K562 (cell line): ENCODE data around the gene LOXL3. TPM values are rescaled to one million over a fixed set of nuclear protein-coding genes. Genes with fewer than 3 reads are reported as not detected.

Experiments used
- ATAC-seq: fragments of 200-7000 bp; cut with Tn5 transposase; 3 replicates; pipeline ENCODE4 v1.9.1; 2020; ENCODE audit warnings: moderate library complexity
- BruUV-seq: library from RNA; stranded (reverse); fragments of 400-500 nt; replicated peaks from 2 replicates; lab custom pipeline; 2021; lab: Mats Ljungman, UMichigan
- CTCF ChIA-PET: fragments of 300-600 bp; formaldehyde crosslinking; extraction: SDS; loops from one replicate; lab custom pipeline; 2021; ENCODE audit warnings: low intra/inter-chr PET ratio; lab: Yijun Ruan, JAX
- POLR2A ChIA-PET: fragments of 300-600, 350-650 bp; sonication (Branson Sonifier 250); formaldehyde crosslinking; extraction: SDS; loops from one replicate; lab custom pipeline; 2021; ENCODE audit warnings: antibody characterized with exemption, inconsistent platforms; lab: Yijun Ruan, JAX
- DNase-seq, 4 experiments: peaks; one replicate each; pipeline versions ENCODE4 v3.0.0 to v3.0.0-alpha.2; 2011 to 2018; ENCODE audit warnings: low spot score in 3 of 4, mixed read lengths in 3 of 4; ENCODE audit errors: extremely low read depth in 1 of 4
- FAIRE-seq: peaks from 2 replicates; lab custom pipeline; 2011; peaks lifted over from hg19 to GRCh38; lab: Jason Lieb, UNC
- H2AFZ ChIP-seq: 2 replicates; pipeline ENCODE4 v1.6.0; 2011; ENCODE audit warnings: low read depth, low read length, control low read depth, inconsistent platforms
- H3K27ac ChIP-seq: fragments of 200-600 bp; 3 replicates; pipeline ENCODE4 v1.8.0; 2011; ENCODE audit warnings: low read depth, mild to moderate bottlenecking, control low read depth, inconsistent platforms, low read length, moderate library complexity, mixed read lengths; ENCODE audit errors: extremely low read depth
- H3K27me3 ChIP-seq, 2 experiments: fragments of 300-600 bp in 1 of 2; 2 replicates in 1 of 2; 3 replicates in 1 of 2; pipeline versions ENCODE4 v1.6.0 to v1.8.0; 2011; ENCODE audit warnings: inconsistent platforms in 2 of 2, low read length in 2 of 2, mild to moderate bottlenecking in 1 of 2, mixed read lengths in 1 of 2, moderate library complexity in 1 of 2; ENCODE audit not compliant: control insufficient read depth in 2 of 2, insufficient read depth in 2 of 2
- H3K36me3 ChIP-seq: fragments of 300-600 bp; 3 replicates; pipeline ENCODE4 v1.8.0; 2011; ENCODE audit warnings: mild to moderate bottlenecking, low read length, inconsistent platforms; ENCODE audit not compliant: control insufficient read depth, insufficient read depth
- H3K4me1 ChIP-seq, 2 experiments: fragments of 200-600 bp in 1 of 2; replicated peaks in 1 of 2; 2 replicates in 1 of 2; 3 replicates in 1 of 2; pipeline versions ENCODE4 v1.5.1 to v1.8.0; 2011; ENCODE audit warnings: inconsistent platforms in 2 of 2, low read length in 2 of 2, mild to moderate bottlenecking in 1 of 2, mixed read lengths in 1 of 2, moderate library complexity in 1 of 2; ENCODE audit not compliant: control insufficient read depth in 2 of 2, insufficient read depth in 2 of 2
- H3K4me2 ChIP-seq: 2 replicates; pipeline ENCODE4 v1.6.1; 2011; ENCODE audit warnings: low read length, control low read depth, inconsistent platforms, mixed read lengths; ENCODE audit not compliant: insufficient read depth
- H3K4me3 ChIP-seq: fragments of 200-600 bp; sonication (generic), shearing (Covaris generic); 2 replicates; pipeline ENCODE4 v1.5.1; 2016; ENCODE audit warnings: control low read depth, inconsistent platforms
- H3K79me2 ChIP-seq: fragments of 200-600 bp; 3 replicates; pipeline ENCODE4 v1.8.0; 2011; ENCODE audit warnings: low read length, inconsistent platforms; ENCODE audit not compliant: control insufficient read depth, insufficient read depth
- H3K9ac ChIP-seq, 2 experiments: 2 replicates each; pipeline versions ENCODE4 v1.6.0 to v1.6.1; 2011; ENCODE audit warnings: low read depth in 2 of 2, low read length in 2 of 2, control low read depth in 1 of 2, inconsistent platforms in 1 of 2, mild to moderate bottlenecking in 1 of 2, mixed read lengths in 1 of 2; ENCODE audit not compliant: insufficient read depth in 1 of 2
- H3K9me1 ChIP-seq: one replicate; pipeline ENCODE4 v1.6.0; 2011; ENCODE audit warnings: inconsistent platforms, mild to moderate bottlenecking, low read length, moderate library complexity; ENCODE audit not compliant: control insufficient read depth, insufficient read depth
- H3K9me3 ChIP-seq: replicated peaks from 2 replicates; pipeline ENCODE4 v1.5.1; 2011; ENCODE audit warnings: low read depth, low read length, inconsistent platforms; ENCODE audit not compliant: control insufficient read depth, insufficient read depth
- H4K20me1 ChIP-seq: replicated peaks from 2 replicates; pipeline ENCODE4 v1.6.1; 2011; ENCODE audit warnings: low read length, inconsistent platforms, mixed read lengths; ENCODE audit not compliant: control insufficient read depth, insufficient read depth
- CREB3 ChIP-seq: fragments of 450-650 bp; conservative IDR thresholded peaks from 2 replicates; pipeline ENCODE4 v1.6.1; 2016; ENCODE audit warnings: missing genetic modification characterization, low read depth, mild to moderate bottlenecking, missing compliant biosample characterization, moderate library complexity
- EP400 ChIP-seq: fragments of 450-650 bp; IDR thresholded peaks from 2 replicates; pipeline ENCODE4 v1.6.1; 2017; ENCODE audit warnings: antibody characterized with exemption, mild to moderate bottlenecking, moderate library complexity
- ESRRB ChIP-seq: fragments of 250-450 bp; sonication (Bioruptor Pico); IDR thresholded peaks from 2 replicates; pipeline ENCODE4 v1.5.0; 2020; ENCODE audit warnings: mild to moderate bottlenecking, moderate library complexity, borderline replicate concordance
- HINFP ChIP-seq: fragments of 450-650 bp; conservative IDR thresholded peaks from 2 replicates; pipeline ENCODE4 v1.6.1; 2016; ENCODE audit warnings: missing genetic modification characterization, low read depth, mild to moderate bottlenecking, control low read depth, missing compliant biosample characterization
- HNRNPL ChIP-seq: fragments of 200-400 bp; formaldehyde crosslinking; IDR thresholded peaks from 2 replicates; pipeline ENCODE4 v1.6.1; 2017; ENCODE audit warnings: low read depth, mild to moderate bottlenecking, low read length
- NR0B1 ChIP-seq: fragments of 450-650 bp; IDR thresholded peaks from one replicate; pipeline ENCODE4 v1.6.1; 2018; ENCODE audit warnings: mild to moderate bottlenecking, moderate library complexity; ENCODE audit not compliant: partially characterized antibody
- SIN3B ChIP-seq: fragments of 450-650 bp; IDR thresholded peaks from 2 replicates; pipeline ENCODE4 v1.6.1; 2017; ENCODE audit warnings: low read depth, mild to moderate bottlenecking, moderate library complexity
- SOX6 ChIP-seq: fragments of 450-650 bp; IDR thresholded peaks from 2 replicates; pipeline ENCODE4 v1.6.1; 2014; ENCODE audit warnings: mild to moderate bottlenecking
- TAF15 ChIP-seq: fragments of 200-400 bp; formaldehyde crosslinking; IDR thresholded peaks from 2 replicates; pipeline ENCODE4 v1.6.1; 2017; ENCODE audit warnings: mild to moderate bottlenecking, low read depth, low read length, moderate library complexity
- ZBTB33 ChIP-seq: sonication (generic); formaldehyde crosslinking; IDR thresholded peaks from 2 replicates; pipeline ENCODE4 v1.8.1; 2023; ENCODE audit warnings: mild to moderate bottlenecking, missing genetic modification reagents
- ZNF282 ChIP-seq: sonication (generic); formaldehyde crosslinking; IDR thresholded peaks from 2 replicates; pipeline ENCODE4 v1.8.1; 2023; ENCODE audit warnings: missing genetic modification reagents
- ZNF3 ChIP-seq: fragments of 250-450 bp; sonication (Bioruptor Pico); IDR thresholded peaks from 2 replicates; pipeline ENCODE4 v1.5.0; 2021; ENCODE audit warnings: mild to moderate bottlenecking, moderate library complexity
- ZNF398 ChIP-seq: fragments of 250-450 bp; sonication (Bioruptor Pico); IDR thresholded peaks from 2 replicates; pipeline ENCODE4 v1.8.0; 2021; ENCODE audit warnings: moderate library complexity, mild to moderate bottlenecking, inconsistent platforms
- WGBS: fragments of 100-300 bp; shearing (Covaris generic); methylation state at CpG from one replicate; pipeline ENCODE4 v1.1.6; 2016; ENCODE audit warnings: low coverage, mixed read lengths; ENCODE audit not compliant: insufficient coverage; ENCODE audit errors: missing lambda C conversion rate; 5-methylcytosine and 5-hydroxymethylcytosine counted together
- in situ Hi-C: fragments of 300-500 bp; cut with MboI; formaldehyde crosslinking; loops from 4 replicates; pipeline ENCODE4 v1.15.0; 2018; ENCODE audit warnings: inconsistent platforms, mixed read lengths
- intact Hi-C: fragments of 100-400 bp; cut with micrococcal nuclease; formaldehyde crosslinking; loops from 2 replicates; pipeline ENCODE4 v1.14.2; 2022
- polyA plus RNA-seq, 8 experiments: library from polyadenylated mRNA; depleted of rRNA in 4 of 8; stranded (reverse) in 5 of 8; unstranded in 3 of 8; fragments of >200 nt; fragmentation: Nextera tagmentation in 2 of 8; fragmentation: Illumina TruSeq in 1 of 8; extraction: Ambion mirVana in 2 of 8; extraction: Trizol in 1 of 8; gene quantifications; 2 replicates each; pipeline versions ENCODE4 v1.2.1 to v1.2.3, GENCODE V29; 2011 to 2014; ENCODE audit warnings: inconsistent platforms in 1 of 8, missing spikeins in 1 of 8
- total RNA-seq, 7 experiments: library from RNA; depleted of rRNA in 6 of 7; stranded (reverse); fragments of >200 nt in 6 of 7; fragmentation: Illumina TruSeq in 2 of 7; extraction: Trizol in 2 of 7; gene quantifications; 2 replicates each; pipeline versions ENCODE4 v1.2.1 to v1.2.3, GENCODE V29; 2011 to 2021; ENCODE audit warnings: low replicate concordance in 1 of 7

LOXL3 gene
- total and polyA plus RNA-seq, 9 of the 15 experiments (the other 6 are each of a cell fraction or from before 2014, with no cell fraction given) = 0.22 to 0.99 (median 0.31) TPM

- TF ChIP-seq NR0B1 (no peak), EP400 (no peak), HINFP (tag) (no peak)
Measured at GRCh38 chr2:74560591-74560990, 6.8 kb upstream of the LOXL3 start (continued).

- Histone ChIP-seq H3K9me3 (no peaks in the 10 kb centered on the region), H4K20me1 (no peaks in the 10 kb centered on the region), H3K36me3 (peaks cover 17% of the 10 kb centered on the region; the same call in 1 of the 3 replicates), H3K79me2 (peaks cover 11% of the 10 kb centered on the region; the same call in 2 of the 3 replicates), H3K27me3 (peaks cover 0 to 16% of the 10 kb centered on the region in 2 experiments; a peak in 2 of 5 replicates), H3K4me2 (no peak overlapping the region), H3K27ac (no peak overlapping the region), H3K4me1 (peaks cover 15 to 27% of the 10 kb centered on the region in 2 experiments; a peak in 4 of 5 replicates), H3K9me1 (no peaks in the 10 kb centered on the region), H3K9ac (peak overlapping the region in 1 of 2 experiments; percentile 81; a peak in 1 of 4 replicates), H3K4me3 (no peak overlapping the region), H2AFZ (no peak overlapping the region)
- FAIRE-seq = no peak
- WGBS = 25% methylated on average over 4 of the region's 5 CpGs
- no peak for ATAC-seq
- BruUV-seq = no TSS peak
- POLR2A ChIA-PET = interaction anchor here (0.5 to 1.5 kb wide), 3 partner anchors 9 to 1191 kb away, joined by 3 to 6 read pairs (median 3); no protein-coding TSS in a partner anchor
- DNase-seq = no peak
- in situ Hi-C loops (no loop called here), intact Hi-C loops (no loop called here)
- CTCF ChIA-PET = no interaction called here
- TF ChIP-seq TAF15 (no peak), ESRRB (CRISPR knock-in tag) (no peak), ZNF398 (CRISPR knock-in tag) (no peak), ZBTB33 (CRISPR knock-in tag) (no peak), CREB3 (no peak), HNRNPL (no peak), ZNF3 (CRISPR knock-in tag) (no peak), ZNF282 (CRISPR knock-in tag) (no peak), SOX6 (no peak), SIN3B (no peak)
Measured at GRCh38 chr2:74559912-74560311, 6.2 kb upstream of the LOXL3 start.
